ENCODE results near the gene DRD1.

DNA sequence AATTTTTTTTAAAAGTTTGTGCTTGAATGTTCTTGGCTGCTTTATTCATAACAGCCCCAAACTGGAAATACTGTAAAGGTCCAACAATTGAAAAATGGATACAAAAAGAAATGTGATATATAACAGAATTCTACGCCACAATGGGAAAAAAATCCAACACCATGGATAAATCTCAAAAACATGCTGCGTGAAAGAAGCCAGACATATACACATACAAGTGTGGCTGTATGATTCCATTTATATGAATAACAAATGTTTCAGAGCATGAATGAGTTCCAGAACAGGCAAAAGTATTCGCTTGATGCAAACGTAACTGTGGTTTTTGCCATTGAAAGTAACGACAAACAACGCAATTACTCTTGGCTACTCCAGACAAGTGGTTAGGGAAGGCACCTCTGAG lies 27.2 kb upstream of the DRD1 start:
- TF ChIP-seq, protein P1, sequence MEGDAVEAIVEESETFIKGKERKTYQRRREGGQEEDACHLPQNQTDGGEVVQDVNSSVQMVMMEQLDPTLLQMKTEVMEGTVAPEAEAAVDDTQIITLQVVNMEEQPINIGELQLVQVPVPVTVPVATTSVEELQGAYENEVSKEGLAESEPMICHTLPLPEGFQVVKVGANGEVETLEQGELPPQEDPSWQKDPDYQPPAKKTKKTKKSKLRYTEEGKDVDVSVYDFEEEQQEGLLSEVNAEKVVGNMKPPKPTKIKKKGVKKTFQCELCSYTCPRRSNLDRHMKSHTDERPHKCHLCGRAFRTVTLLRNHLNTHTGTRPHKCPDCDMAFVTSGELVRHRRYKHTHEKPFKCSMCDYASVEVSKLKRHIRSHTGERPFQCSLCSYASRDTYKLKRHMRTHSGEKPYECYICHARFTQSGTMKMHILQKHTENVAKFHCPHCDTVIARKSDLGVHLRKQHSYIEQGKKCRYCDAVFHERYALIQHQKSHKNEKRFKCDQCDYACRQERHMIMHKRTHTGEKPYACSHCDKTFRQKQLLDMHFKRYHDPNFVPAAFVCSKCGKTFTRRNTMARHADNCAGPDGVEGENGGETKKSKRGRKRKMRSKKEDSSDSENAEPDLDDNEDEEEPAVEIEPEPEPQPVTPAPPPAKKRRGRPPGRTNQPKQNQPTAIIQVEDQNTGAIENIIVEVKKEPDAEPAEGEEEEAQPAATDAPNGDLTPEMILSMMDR (IDR thresholded peaks at IDR 0.05; ENCODE audit: low read depth, low read length): no peak
- TF ChIP-seq, protein P2, sequence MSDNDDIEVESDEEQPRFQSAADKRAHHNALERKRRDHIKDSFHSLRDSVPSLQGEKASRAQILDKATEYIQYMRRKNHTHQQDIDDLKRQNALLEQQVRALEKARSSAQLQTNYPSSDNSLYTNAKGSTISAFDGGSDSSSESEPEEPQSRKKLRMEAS (IDR thresholded peaks at IDR 0.05; ENCODE audit: low read depth, low read length): no peak

All from NB4 (cell line).